Liver (tissue), 9 donors: ENCODE measurements around the gene CD209. TPM values are rescaled to one million over a fixed set of nuclear protein-coding genes. Genes with fewer than 3 reads are reported as not detected.

ENCODE experiments used
- DNase-seq: peaks from one replicate; pipeline ENCODE4 v3.0.0-alpha.2; 2017; ENCODE audit warnings: low spot score
- H3K27ac ChIP-seq, 2 donors: one replicate each; pipeline ENCODE4 v1.7.0; 2013; ENCODE audit warnings: inconsistent platforms in 2 of 2, low read length in 2 of 2, control low read depth in 1 of 2, low read depth in 1 of 2, mild to moderate bottlenecking in 1 of 2
- H3K27me3 ChIP-seq, 4 donors: one replicate each; pipeline versions ENCODE4 v1.6.1 to v1.7.0; 2013; ENCODE audit warnings: low read length in 3 of 4, inconsistent platforms in 1 of 4, mild to moderate bottlenecking in 1 of 4, moderate library complexity in 1 of 4; ENCODE audit not compliant: control insufficient read depth in 4 of 4, insufficient read depth in 4 of 4
- H3K36me3 ChIP-seq, 4 donors: one replicate each; pipeline versions ENCODE4 v1.6.1 to v1.7.0; 2013; ENCODE audit warnings: low read length in 3 of 4, mild to moderate bottlenecking in 3 of 4, low read depth in 1 of 4, moderate library complexity in 1 of 4; ENCODE audit not compliant: control insufficient read depth in 4 of 4, insufficient read depth in 3 of 4
- H3K4me1 ChIP-seq, 4 donors: one replicate each; pipeline versions ENCODE4 v1.6.1 to v1.7.0; 2013; ENCODE audit warnings: low read length in 3 of 4, mild to moderate bottlenecking in 3 of 4, moderate library complexity in 1 of 4; ENCODE audit not compliant: control insufficient read depth in 4 of 4, insufficient read depth in 4 of 4
- H3K4me3 ChIP-seq, 3 donors: one replicate each; pipeline versions ENCODE4 v1.6.1 to v1.7.0; 2013; ENCODE audit warnings: low read length in 3 of 3, control low read depth in 1 of 3, low read depth in 1 of 3, mild to moderate bottlenecking in 1 of 3
- H3K9ac ChIP-seq, 2 donors: one replicate each; pipeline ENCODE4 v1.7.0; 2013; ENCODE audit warnings: low read length in 2 of 2, mild to moderate bottlenecking in 2 of 2, moderate library complexity in 2 of 2, control low read depth in 1 of 2, low read depth in 1 of 2
- H3K9me3 ChIP-seq, 4 donors: one replicate each; pipeline versions ENCODE4 v1.6.1 to v1.7.0; 2013; ENCODE audit warnings: low read length in 3 of 4; ENCODE audit not compliant: control insufficient read depth in 4 of 4
- ATF3 ChIP-seq: IDR thresholded peaks from 2 replicates; pipeline ENCODE4 v1.6.1; 2016; ENCODE audit warnings: antibody characterized with exemption
- CTCF ChIP-seq: fragments of 150-350 bp; IDR thresholded peaks from 2 replicates; pipeline ENCODE4 v1.5.1; 2017; ENCODE audit warnings: improper control_type of control experiment, low read depth, low read length; ENCODE audit not compliant: missing input control
- EGR1 ChIP-seq, 2 donors: IDR thresholded peaks; 2 replicates each; pipeline ENCODE4 v1.6.1; 2016 to 2018; ENCODE audit warnings: antibody characterized with exemption in 2 of 2, low read depth in 2 of 2
- FOXA1 ChIP-seq: IDR thresholded peaks from 2 replicates; pipeline ENCODE4 v1.6.1; 2016; ENCODE audit warnings: antibody characterized with exemption
- FOXA2 ChIP-seq: IDR thresholded peaks from 2 replicates; pipeline ENCODE4 v1.6.1; 2016; ENCODE audit warnings: antibody characterized with exemption
- GABPA ChIP-seq, 2 donors: IDR thresholded peaks in 1 of 2; conservative IDR thresholded peaks in 1 of 2; 2 replicates each; pipeline ENCODE4 v1.6.1; 2016; ENCODE audit warnings: antibody characterized with exemption in 2 of 2, mild to moderate bottlenecking in 1 of 2, moderate library complexity in 1 of 2
- HNF4A ChIP-seq, 2 donors: conservative IDR thresholded peaks; 2 replicates each; pipeline ENCODE4 v1.6.1; 2016; ENCODE audit warnings: antibody characterized with exemption in 2 of 2, mild to moderate bottlenecking in 2 of 2
- HNF4G ChIP-seq: IDR thresholded peaks from 2 replicates; pipeline ENCODE4 v1.6.1; 2016; ENCODE audit warnings: antibody characterized with exemption
- JUND ChIP-seq, 2 donors: IDR thresholded peaks; 2 replicates each; pipeline ENCODE4 v1.6.1; 2016; ENCODE audit warnings: antibody characterized with exemption in 2 of 2
- MAX ChIP-seq: IDR thresholded peaks from 2 replicates; pipeline ENCODE4 v1.6.1; 2016; ENCODE audit warnings: antibody characterized with exemption
- NR2F2 ChIP-seq: IDR thresholded peaks from 2 replicates; pipeline ENCODE4 v1.6.1; 2016; ENCODE audit warnings: antibody characterized with exemption
- RAD21 ChIP-seq, 2 donors: IDR thresholded peaks; 2 replicates each; pipeline ENCODE4 v1.6.1; 2016; ENCODE audit warnings: antibody characterized with exemption in 2 of 2, mild to moderate bottlenecking in 2 of 2
- REST ChIP-seq: IDR thresholded peaks from 2 replicates; pipeline ENCODE4 v1.6.1; 2016; ENCODE audit warnings: antibody characterized with exemption, mild to moderate bottlenecking
- RXRA ChIP-seq, 2 donors: IDR thresholded peaks; 2 replicates each; pipeline ENCODE4 v1.6.1; 2017 to 2018; ENCODE audit warnings: antibody characterized with exemption in 2 of 2, mild to moderate bottlenecking in 1 of 2
- SP1 ChIP-seq: IDR thresholded peaks from 2 replicates; pipeline ENCODE4 v1.6.1; 2018; ENCODE audit warnings: antibody characterized with exemption, mild to moderate bottlenecking
- TAF1 ChIP-seq: conservative IDR thresholded peaks from 2 replicates; pipeline ENCODE4 v1.6.1; 2016; ENCODE audit warnings: antibody characterized with exemption, mild to moderate bottlenecking
- ZBTB33 ChIP-seq: IDR thresholded peaks from 2 replicates; pipeline ENCODE4 v1.6.1; 2016; ENCODE audit warnings: antibody characterized with exemption
- WGBS: extraction: QIAGEN DNeasy Blood & Tissue Kit; methylation state at CpG from one replicate; pipeline ENCODE4 v1.1.7; 2013; 5-methylcytosine and 5-hydroxymethylcytosine counted together
- polyA plus RNA-seq, 2 donors: library from polyadenylated mRNA; stranded (reverse) in 1 of 2; unstranded in 1 of 2; fragments of 200-250 nt in 1 of 2; fragments of >200 nt in 1 of 2; fragmentation: Nextera tagmentation in 1 of 2; extraction: Ambion mirVana in 1 of 2; gene quantifications; one replicate each; pipeline versions ENCODE4 v1.2.1 to v1.2.3, GENCODE V29; 2013 to 2015
- total RNA-seq, 2 donors: library from RNA; depleted of rRNA; stranded (reverse); fragments of >200 nt; gene quantifications; one replicate each; pipeline ENCODE4 v1.2.3, GENCODE V29; 2014
- donor health status: healthy.
- donor health status: healthy.
- donor health status: healthy.
- donor health status: healthy.
- donor health status: healthy.

Gene CD209
- total and polyA plus RNA-seq, 4 donors = 0.44 to 3.5 (median 1.8) TPM

GRCh38 chr19:7704280-7705060, 42.9 kb downstream of the CD209 start:
- H3K9ac ChIP-seq = no peak overlapping the region
- WGBS = 75% methylated on average over 6 of the region's 6 CpGs

More at GRCh38 chr19:7704280-7705060, 42.9 kb downstream of the CD209 start:
- DNase-seq = no peak
- no peak overlapping the region for H3K27ac ChIP-seq
- H3K9me3 ChIP-seq = no peaks in the 10 kb centered on the region
- no peaks in the 10 kb centered on the region for H3K36me3 ChIP-seq
- H3K27me3 ChIP-seq = no peaks in the 10 kb centered on the region
- TF ChIP-seq HNF4G = no peak
- no peak for TF ChIP-seq RXRA (IDR thresholded peaks at IDR 0.05)
- no peak for TF ChIP-seq FOXA2
- no peak for TF ChIP-seq MAX
- no peak for TF ChIP-seq GABPA (IDR thresholded peaks at IDR 0.05 in 1 of 2, conservative IDR thresholded peaks at IDR 0.05 in 1 of 2)
- no peak for TF ChIP-seq JUND (IDR thresholded peaks at IDR 0.05)
- TF ChIP-seq HNF4A (conservative IDR thresholded peaks at IDR 0.05) = no peak
- no peak for TF ChIP-seq ATF3
- no peak for TF ChIP-seq ZBTB33
- no peak for TF ChIP-seq FOXA1
- TF ChIP-seq NR2F2 = no peak
- no peak for TF ChIP-seq CTCF
- no peak for TF ChIP-seq EGR1 (IDR thresholded peaks at IDR 0.05; ENCODE audit: low read depth in 2 of 2)
- no peak for TF ChIP-seq TAF1
- no peak for TF ChIP-seq RAD21 (IDR thresholded peaks at IDR 0.05)
- TF ChIP-seq REST = no peak
- no peak for TF ChIP-seq SP1
- H3K4me1 ChIP-seq = no peaks in the 10 kb centered on the region
- no peak overlapping the region for H3K4me3 ChIP-seq
